Neural cell (in vitro differentiated cells): ENCODE measurements around the gene HDDC3. TPM values are rescaled to one million over a fixed set of nuclear protein-coding genes. Genes with fewer than 3 reads are reported as not detected.

Source experiments
- H2AFZ ChIP-seq: fragments of 200-600, 300-800 bp; sonication (generic), shearing (Covaris generic); 2 replicates; pipeline ENCODE4 v1.6.0; 2014; ENCODE audit warnings: low read depth, mild to moderate bottlenecking, antibody characterized with exemption, low read length, moderate library complexity
- H3F3A ChIP-seq: fragments of 200-600 bp; shearing (Covaris generic); 2 replicates; pipeline ENCODE4 v1.6.1; 2016; ENCODE audit warnings: mild to moderate bottlenecking, moderate library complexity, mixed read lengths, antibody characterized with exemption, low read length; ENCODE audit not compliant: insufficient read depth, poor library complexity, severe bottlenecking
- H3K27ac ChIP-seq: fragments of 200-600, 300-800 bp; sonication (generic), shearing (Covaris generic); 2 replicates; pipeline ENCODE4 v1.5.1; 2014; ENCODE audit warnings: mild to moderate bottlenecking, low read length, moderate library complexity
- H3K27me3 ChIP-seq: fragments of 300-800, 200-600 bp; sonication (generic), shearing (Covaris generic); 2 replicates; pipeline ENCODE4 v1.6.0; 2014; ENCODE audit warnings: mild to moderate bottlenecking, low read depth, low read length, moderate library complexity; ENCODE audit not compliant: insufficient read depth
- H3K36me3 ChIP-seq: fragments of 300-800, 200-600 bp; sonication (generic), shearing (Covaris generic); 2 replicates; pipeline ENCODE4 v1.5.1; 2014; ENCODE audit warnings: mild to moderate bottlenecking, antibody characterized with exemption, low read length, moderate library complexity; ENCODE audit not compliant: insufficient read depth
- H3K4me2 ChIP-seq: fragments of 300-800, 200-600 bp; sonication (generic), shearing (Covaris generic); 2 replicates; pipeline ENCODE4 v1.6.0; 2014; ENCODE audit warnings: mild to moderate bottlenecking, low read length
- H3K4me3 ChIP-seq: fragments of 300-800, 200-600 bp; sonication (generic), shearing (Covaris generic); 2 replicates; pipeline ENCODE4 v1.5.1; 2014; ENCODE audit warnings: mild to moderate bottlenecking, low read length, moderate library complexity
- H3K79me2 ChIP-seq: fragments of 200-600 bp; shearing (Covaris generic); replicated peaks from 2 replicates; pipeline ENCODE4 v1.6.0; 2014; ENCODE audit warnings: mild to moderate bottlenecking, low read length, moderate library complexity; ENCODE audit not compliant: insufficient read depth
- H3K9ac ChIP-seq: fragments of 300-800, 200-600 bp; sonication (generic), shearing (Covaris generic); 2 replicates; pipeline ENCODE4 v1.6.1; 2016; ENCODE audit warnings: mild to moderate bottlenecking, low read length, mixed read lengths
- H3K9me2 ChIP-seq: fragments of 200-600 bp; shearing (Covaris generic); 2 replicates; pipeline ENCODE4 v1.6.1; 2016; ENCODE audit warnings: mild to moderate bottlenecking, low read length, mixed read lengths; ENCODE audit not compliant: insufficient read depth
- H3K9me3 ChIP-seq: fragments of 200-600, 300-800 bp; sonication (generic), shearing (Covaris generic); 2 replicates; pipeline ENCODE4 v1.6.1; 2016; ENCODE audit warnings: mild to moderate bottlenecking, mixed run types, low read length, moderate library complexity, mixed read lengths
- H4K20me1 ChIP-seq: fragments of 200-600 bp; shearing (Covaris generic); 2 replicates; pipeline ENCODE4 v1.6.1; 2016; ENCODE audit warnings: mild to moderate bottlenecking, mixed run types; ENCODE audit not compliant: insufficient read depth
- CTCF ChIP-seq: fragments of 450-650 bp; IDR thresholded peaks from 2 replicates; pipeline ENCODE4 v1.5.1; 2014; ENCODE audit warnings: antibody characterized with exemption, mild to moderate bottlenecking, moderate library complexity; ENCODE audit not compliant: poor library complexity, severe bottlenecking
- EP300 ChIP-seq: fragments of 450-650 bp; conservative IDR thresholded peaks from 2 replicates; pipeline ENCODE4 v1.6.1; 2014; ENCODE audit warnings: antibody characterized with exemption, mild to moderate bottlenecking, moderate library complexity; ENCODE audit not compliant: poor library complexity, severe bottlenecking
- EZH2 ChIP-seq: fragments of 200-600, 300-800 bp; shearing (Covaris generic), sonication (generic); IDR thresholded peaks from 2 replicates; pipeline ENCODE4 v1.6.1; 2014; ENCODE audit warnings: antibody characterized with exemption, low read length, borderline replicate concordance, mild to moderate bottlenecking; ENCODE audit not compliant: insufficient read depth, poor library complexity, severe bottlenecking
- MXI1 ChIP-seq: fragments of 450-650 bp; conservative IDR thresholded peaks from 2 replicates; pipeline ENCODE4 v1.6.1; 2014; ENCODE audit warnings: antibody characterized with exemption, mild to moderate bottlenecking; ENCODE audit not compliant: poor library complexity, severe bottlenecking
- POLR2AphosphoS5 ChIP-seq: IDR thresholded peaks from 2 replicates; pipeline ENCODE4 v1.6.1; 2012
- RAD21 ChIP-seq: fragments of 450-650 bp; conservative IDR thresholded peaks from 2 replicates; pipeline ENCODE4 v1.6.1; 2014; ENCODE audit warnings: antibody characterized with exemption, mild to moderate bottlenecking, moderate library complexity
- REST ChIP-seq: IDR thresholded peaks from 2 replicates; pipeline ENCODE4 v1.6.1; 2012; ENCODE audit warnings: borderline replicate concordance
- SMC3 ChIP-seq: fragments of 450-650 bp; conservative IDR thresholded peaks from 2 replicates; pipeline ENCODE4 v1.6.1; 2014; ENCODE audit warnings: antibody characterized with exemption, mild to moderate bottlenecking, moderate library complexity; ENCODE audit not compliant: poor library complexity
- TAF1 ChIP-seq: IDR thresholded peaks from 2 replicates; pipeline ENCODE4 v1.6.1; 2012; ENCODE audit warnings: low read depth
- polyA plus RNA-seq: library from polyadenylated mRNA; depleted of rRNA; stranded (reverse); fragments of >200 nt; gene quantifications from 2 replicates; pipeline ENCODE4 v1.2.3, GENCODE V29; 2014

Gene HDDC3
- polyA plus RNA-seq, 1 donor from 2014 or later = 20.1 TPM

GRCh38 chr15:90913398-90913944 lies 18.9 kb downstream of the HDDC3 start:
- TF ChIP-seq CTCF = no peak
- TF ChIP-seq MXI1 = no peak
- TF ChIP-seq RAD21 = no peak
- no peak for TF ChIP-seq TAF1
- TF ChIP-seq REST = no peak
- no peak for TF ChIP-seq SMC3
- no peak for TF ChIP-seq EP300
- TF ChIP-seq EZH2 = no peak
- no peak for TF ChIP-seq POLR2AphosphoS5
- Histone ChIP-seq H3K9me2 (no peaks in the 10 kb centered on the region), H2AFZ (no peak overlapping the region), H3K4me2 (no peak overlapping the region), H3K4me3 (no peak overlapping the region), H3K27me3 (no peaks in the 10 kb centered on the region), H3F3A (no peaks in the 10 kb centered on the region), H3K36me3 (no peaks in the 10 kb centered on the region), H3K9ac (no peak overlapping the region), H4K20me1 (no peaks in the 10 kb centered on the region), H3K9me3 (no peaks in the 10 kb centered on the region), H3K27ac (no peak overlapping the region), H3K79me2 (no peaks in the 10 kb centered on the region)

- no peaks in the 10 kb centered on the region for H3K36me3 ChIP-seq
- H2AFZ ChIP-seq = no peak overlapping the region
- H3F3A ChIP-seq = no peaks in the 10 kb centered on the region
- H3K9me2 ChIP-seq = no peaks in the 10 kb centered on the region
- H4K20me1 ChIP-seq = no peaks in the 10 kb centered on the region
- no peak overlapping the region for H3K4me3 ChIP-seq
- no peak overlapping the region for H3K9ac ChIP-seq
- no peaks in the 10 kb centered on the region for H3K79me2 ChIP-seq
- no peak for TF ChIP-seq CTCF
- H3K9me3 ChIP-seq = no peaks in the 10 kb centered on the region
- no peaks in the 10 kb centered on the region for H3K27me3 ChIP-seq
- no peak overlapping the region for H3K4me2 ChIP-seq
- no peak overlapping the region for H3K27ac ChIP-seq
Observed at GRCh38 chr15:90912770-90913075, 19.6 kb downstream of the HDDC3 start.
